ENCODE measurements around the gene ARHGEF17. TPM values are rescaled to one million over a fixed set of nuclear protein-coding genes. Genes with fewer than 3 reads are reported as not detected.

Gene ARHGEF17
- total and polyA plus RNA-seq, 2 of the 13 experiments (the other 11 are each of a cell fraction or from before 2014, with no cell fraction given), result 10.7 to 28.8 TPM

GRCh38 chr11:73412308-73412707 lies 104.2 kb downstream of the ARHGEF17 start:
- DNase-seq (ENCODE audit: low spot score), result no peak
- no peak for TF ChIP-seq ZNF564 (CRISPR knock-in tag; IDR thresholded peaks at IDR 0.05)
- no peak for TF ChIP-seq FOXA3 (CRISPR knock-in tag; IDR thresholded peaks at IDR 0.05)
- no peak for TF ChIP-seq ZNF17 (CRISPR knock-in tag; IDR thresholded peaks at IDR 0.05)
- intact Hi-C loops (cut with micrococcal nuclease; ENCODE audit: unreplicated experiment), result no loop called here
- Histone ChIP-seq H2AFZ (ENCODE audit: low read length) (no peak overlapping the region), H3K4me2 (ENCODE audit: low read depth, low read length) (no peak overlapping the region), H3K36me3 (replicated peaks in 1 of 2; ENCODE audit: control insufficient read depth in 1 of 2, insufficient read depth in 2 of 2, low read length in 2 of 2) (peaks cover 7 to 17% of the 10 kb centered on the region in 2 experiments), H4K20me1 (ENCODE audit: insufficient read depth, low read length) (no peaks in the 10 kb centered on the region), H3K4me1 (ENCODE audit: insufficient read depth, low read length) (peaks cover 23% of the 10 kb centered on the region), H3K4me3 (replicated peaks in 1 of 3; ENCODE audit: insufficient read depth in 1 of 3, low read depth in 2 of 3, low read length in 3 of 3) (no peak overlapping the region), H3K9ac (ENCODE audit: insufficient read depth, low read depth, low read length) (no peak overlapping the region), H3K27ac (ENCODE audit: extremely low read length, insufficient read depth, low read length) (no peak overlapping the region), H3K9me3 (ENCODE audit: low read length) (no peaks in the 10 kb centered on the region), H3K27me3 (ENCODE audit: control insufficient read depth in 1 of 2, insufficient read depth in 2 of 2, low read length in 2 of 2) (no peaks in the 10 kb centered on the region), H3K79me2 (ENCODE audit: insufficient read depth, low read length) (no peaks in the 10 kb centered on the region)
- BruUV-seq (replicated peaks), result no TSS peak
- ChIA-PET POLR2A (no interaction called here), CTCF (ENCODE audit: low intra/inter-chr PET ratio, low total read pairs) (no interaction called here)
- no peak for FAIRE-seq
- 56% methylated on average over 3 of the region's 3 CpGs for WGBS (ENCODE audit: low lambda C conversion rate)
- in situ Hi-C loops (cut with HindIII; ENCODE audit: extremely low pct_ligation_motif_present, low pct_unique_long_range_greater_than_20kb), result no loop called here
- ATAC-seq, result no peak

GRCh38 chr11:73413256-73413655 lies 105.2 kb downstream of the ARHGEF17 start:
- DNase-seq (ENCODE audit: low spot score) (no peak), ATAC-seq (no peak), FAIRE-seq (no peak)
- H3K4me3 ChIP-seq (replicated peaks in 1 of 3; ENCODE audit: insufficient read depth in 1 of 3, low read depth in 2 of 3, low read length in 3 of 3), result no peak overlapping the region
- intact Hi-C loops (cut with micrococcal nuclease; ENCODE audit: unreplicated experiment) (no loop called here), in situ Hi-C loops (cut with HindIII; ENCODE audit: extremely low pct_ligation_motif_present, low pct_unique_long_range_greater_than_20kb) (no loop called here)
- no peaks in the 10 kb centered on the region for H3K27me3 ChIP-seq (ENCODE audit: control insufficient read depth in 1 of 2, insufficient read depth in 2 of 2, low read length in 2 of 2)
- no peak overlapping the region for H3K4me2 ChIP-seq (ENCODE audit: low read depth, low read length)
- CTCF ChIA-PET (ENCODE audit: low intra/inter-chr PET ratio, low total read pairs), result no interaction called here
- 97% methylated on average over 2 of the region's 2 CpGs for WGBS (ENCODE audit: low lambda C conversion rate)
- peaks cover 23% of the 10 kb centered on the region for H3K4me1 ChIP-seq (ENCODE audit: insufficient read depth, low read length)
- no peaks in the 10 kb centered on the region for H3K79me2 ChIP-seq (ENCODE audit: insufficient read depth, low read length)
- no peaks in the 10 kb centered on the region for H4K20me1 ChIP-seq (ENCODE audit: insufficient read depth, low read length)
- POLR2A ChIA-PET, result no interaction called here
- H3K27ac ChIP-seq (ENCODE audit: extremely low read length, insufficient read depth, low read length), result no peak overlapping the region
- peaks cover 9 to 19% of the 10 kb centered on the region in 2 experiments; a peak in 4 of 5 replicates for H3K36me3 ChIP-seq (replicated peaks in 1 of 2; ENCODE audit: control insufficient read depth in 1 of 2, insufficient read depth in 2 of 2, low read length in 2 of 2)
- H3K9me3 ChIP-seq (ENCODE audit: low read length), result no peaks in the 10 kb centered on the region
- H3K9ac ChIP-seq (ENCODE audit: insufficient read depth, low read depth, low read length), result no peak overlapping the region
- H2AFZ ChIP-seq (ENCODE audit: low read length), result no peak overlapping the region
- no TSS peak for BruUV-seq (replicated peaks)
- TF ChIP-seq KDM1A (CRISPR knock-in tag; IDR thresholded peaks at IDR 0.05) (no peak), PAX8 (CRISPR knock-in tag; IDR thresholded peaks at IDR 0.05; ENCODE audit: borderline replicate concordance) (no peak), ZNF333 (CRISPR knock-in tag; IDR thresholded peaks at IDR 0.05; ENCODE audit: borderline replicate concordance) (no peak), ZNF512 (CRISPR knock-in tag; IDR thresholded peaks at IDR 0.05) (no peak), ZNF564 (CRISPR knock-in tag; IDR thresholded peaks at IDR 0.05) (no peak), ZNF33B (CRISPR knock-in tag; IDR thresholded peaks at IDR 0.05) (no peak), ZNF430 (CRISPR knock-in tag; IDR thresholded peaks at IDR 0.05) (no peak), NFKB2 (CRISPR knock-in tag; IDR thresholded peaks at IDR 0.05; ENCODE audit: borderline replicate concordance) (no peak), NKX3-1 (CRISPR knock-in tag; IDR thresholded peaks at IDR 0.05) (no peak), HMGA1 (CRISPR knock-in tag; conservative IDR thresholded peaks at IDR 0.05) (no peak), ERF (CRISPR knock-in tag; IDR thresholded peaks at IDR 0.05) (no peak), ZNF12 (CRISPR knock-in tag; IDR thresholded peaks at IDR 0.05) (no peak), HNF1B (CRISPR knock-in tag; IDR thresholded peaks at IDR 0.05) (no peak)
- TF ChIP-seq, protein P1, sequence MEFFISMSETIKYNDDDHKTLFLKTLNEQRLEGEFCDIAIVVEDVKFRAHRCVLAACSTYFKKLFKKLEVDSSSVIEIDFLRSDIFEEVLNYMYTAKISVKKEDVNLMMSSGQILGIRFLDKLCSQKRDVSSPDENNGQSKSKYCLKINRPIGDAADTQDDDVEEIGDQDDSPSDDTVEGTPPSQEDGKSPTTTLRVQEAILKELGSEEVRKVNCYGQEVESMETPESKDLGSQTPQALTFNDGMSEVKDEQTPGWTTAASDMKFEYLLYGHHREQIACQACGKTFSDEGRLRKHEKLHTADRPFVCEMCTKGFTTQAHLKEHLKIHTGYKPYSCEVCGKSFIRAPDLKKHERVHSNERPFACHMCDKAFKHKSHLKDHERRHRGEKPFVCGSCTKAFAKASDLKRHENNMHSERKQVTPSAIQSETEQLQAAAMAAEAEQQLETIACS (CRISPR knock-in tag; IDR thresholded peaks at IDR 0.05), result no peak

All from HepG2 (cell line).